GM12892 (cell line): ENCODE results near the gene OCLN.

Experiments used
- POLR2A ChIP-seq: IDR thresholded peaks from 2 replicates; pipeline ENCODE4 v1.6.1; 2011; ENCODE audit warnings: low read depth, low read length, control low read depth
- POLR2AphosphoS5 ChIP-seq: IDR thresholded peaks from 2 replicates; pipeline ENCODE4 v1.6.1; 2011; ENCODE audit warnings: low read depth, low read length, control low read depth
- TAF1 ChIP-seq: IDR thresholded peaks from 2 replicates; pipeline ENCODE4 v1.6.1; 2011; ENCODE audit warnings: low read depth, mild to moderate bottlenecking, control low read depth, low read length, borderline replicate concordance

DNA sequence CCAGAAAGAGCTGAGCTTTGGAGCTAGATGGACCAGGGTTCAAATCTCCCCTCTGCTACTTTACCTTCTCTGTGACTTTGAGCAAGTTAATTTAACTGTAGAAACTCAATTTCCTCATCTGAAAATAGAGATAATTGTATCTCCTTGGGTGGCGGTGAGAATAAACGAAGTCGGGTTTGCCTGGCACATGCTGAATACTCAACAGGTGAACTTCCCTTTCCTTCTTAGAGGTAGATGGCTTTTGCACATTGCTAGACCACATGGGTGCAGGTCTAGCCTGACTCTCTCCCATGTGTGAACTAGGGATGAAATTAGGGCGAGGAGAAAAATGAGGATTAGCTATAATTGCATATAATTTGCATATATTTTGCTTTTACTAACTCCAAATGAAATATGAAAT, 36.0 kb downstream of the OCLN start:
- TF ChIP-seq POLR2A = no peak
- no peak for TF ChIP-seq POLR2AphosphoS5
- TF ChIP-seq TAF1 = no peak
